Neural cell (in vitro differentiated cells): Measurements from ENCODE around the gene ARHGAP6. TPM values are rescaled to one million over a fixed set of nuclear protein-coding genes. Genes with fewer than 3 reads are reported as not detected.

ENCODE experiments used
- H2AFZ ChIP-seq: fragments of 200-600, 300-800 bp; sonication (generic), shearing (Covaris generic); 2 replicates; pipeline ENCODE4 v1.6.0; 2014; ENCODE audit warnings: low read depth, mild to moderate bottlenecking, antibody characterized with exemption, low read length, moderate library complexity
- H3F3A ChIP-seq: fragments of 200-600 bp; shearing (Covaris generic); 2 replicates; pipeline ENCODE4 v1.6.1; 2016; ENCODE audit warnings: mild to moderate bottlenecking, moderate library complexity, mixed read lengths, antibody characterized with exemption, low read length; ENCODE audit not compliant: insufficient read depth, poor library complexity, severe bottlenecking
- H3K27ac ChIP-seq: fragments of 200-600, 300-800 bp; sonication (generic), shearing (Covaris generic); 2 replicates; pipeline ENCODE4 v1.5.1; 2014; ENCODE audit warnings: mild to moderate bottlenecking, low read length, moderate library complexity
- H3K27me3 ChIP-seq: fragments of 300-800, 200-600 bp; sonication (generic), shearing (Covaris generic); 2 replicates; pipeline ENCODE4 v1.6.0; 2014; ENCODE audit warnings: mild to moderate bottlenecking, low read depth, low read length, moderate library complexity; ENCODE audit not compliant: insufficient read depth
- H3K36me3 ChIP-seq: fragments of 300-800, 200-600 bp; sonication (generic), shearing (Covaris generic); 2 replicates; pipeline ENCODE4 v1.5.1; 2014; ENCODE audit warnings: mild to moderate bottlenecking, antibody characterized with exemption, low read length, moderate library complexity; ENCODE audit not compliant: insufficient read depth
- H3K4me2 ChIP-seq: fragments of 300-800, 200-600 bp; sonication (generic), shearing (Covaris generic); 2 replicates; pipeline ENCODE4 v1.6.0; 2014; ENCODE audit warnings: mild to moderate bottlenecking, low read length
- H3K4me3 ChIP-seq: fragments of 300-800, 200-600 bp; sonication (generic), shearing (Covaris generic); 2 replicates; pipeline ENCODE4 v1.5.1; 2014; ENCODE audit warnings: mild to moderate bottlenecking, low read length, moderate library complexity
- H3K79me2 ChIP-seq: fragments of 200-600 bp; shearing (Covaris generic); replicated peaks from 2 replicates; pipeline ENCODE4 v1.6.0; 2014; ENCODE audit warnings: mild to moderate bottlenecking, low read length, moderate library complexity; ENCODE audit not compliant: insufficient read depth
- H3K9ac ChIP-seq: fragments of 300-800, 200-600 bp; sonication (generic), shearing (Covaris generic); 2 replicates; pipeline ENCODE4 v1.6.1; 2016; ENCODE audit warnings: mild to moderate bottlenecking, low read length, mixed read lengths
- H3K9me2 ChIP-seq: fragments of 200-600 bp; shearing (Covaris generic); 2 replicates; pipeline ENCODE4 v1.6.1; 2016; ENCODE audit warnings: mild to moderate bottlenecking, low read length, mixed read lengths; ENCODE audit not compliant: insufficient read depth
- H3K9me3 ChIP-seq: fragments of 200-600, 300-800 bp; sonication (generic), shearing (Covaris generic); 2 replicates; pipeline ENCODE4 v1.6.1; 2016; ENCODE audit warnings: mild to moderate bottlenecking, mixed run types, low read length, moderate library complexity, mixed read lengths
- H4K20me1 ChIP-seq: fragments of 200-600 bp; shearing (Covaris generic); 2 replicates; pipeline ENCODE4 v1.6.1; 2016; ENCODE audit warnings: mild to moderate bottlenecking, mixed run types; ENCODE audit not compliant: insufficient read depth
- EP300 ChIP-seq: fragments of 450-650 bp; conservative IDR thresholded peaks from 2 replicates; pipeline ENCODE4 v1.6.1; 2014; ENCODE audit warnings: antibody characterized with exemption, mild to moderate bottlenecking, moderate library complexity; ENCODE audit not compliant: poor library complexity, severe bottlenecking
- EZH2 ChIP-seq: fragments of 200-600, 300-800 bp; shearing (Covaris generic), sonication (generic); IDR thresholded peaks from 2 replicates; pipeline ENCODE4 v1.6.1; 2014; ENCODE audit warnings: antibody characterized with exemption, low read length, borderline replicate concordance, mild to moderate bottlenecking; ENCODE audit not compliant: insufficient read depth, poor library complexity, severe bottlenecking
- MXI1 ChIP-seq: fragments of 450-650 bp; conservative IDR thresholded peaks from 2 replicates; pipeline ENCODE4 v1.6.1; 2014; ENCODE audit warnings: antibody characterized with exemption, mild to moderate bottlenecking; ENCODE audit not compliant: poor library complexity, severe bottlenecking
- POLR2AphosphoS5 ChIP-seq: IDR thresholded peaks from 2 replicates; pipeline ENCODE4 v1.6.1; 2012
- RAD21 ChIP-seq: fragments of 450-650 bp; conservative IDR thresholded peaks from 2 replicates; pipeline ENCODE4 v1.6.1; 2014; ENCODE audit warnings: antibody characterized with exemption, mild to moderate bottlenecking, moderate library complexity
- REST ChIP-seq: IDR thresholded peaks from 2 replicates; pipeline ENCODE4 v1.6.1; 2012; ENCODE audit warnings: borderline replicate concordance
- SMC3 ChIP-seq: fragments of 450-650 bp; conservative IDR thresholded peaks from 2 replicates; pipeline ENCODE4 v1.6.1; 2014; ENCODE audit warnings: antibody characterized with exemption, mild to moderate bottlenecking, moderate library complexity; ENCODE audit not compliant: poor library complexity
- TAF1 ChIP-seq: IDR thresholded peaks from 2 replicates; pipeline ENCODE4 v1.6.1; 2012; ENCODE audit warnings: low read depth
- polyA plus RNA-seq: library from polyadenylated mRNA; depleted of rRNA; stranded (reverse); fragments of >200 nt; gene quantifications from 2 replicates; pipeline ENCODE4 v1.2.3, GENCODE V29; 2014
- TF ChIP-seq, protein P1 (sequence below): fragments of 450-650 bp; IDR thresholded peaks from 2 replicates; pipeline ENCODE4 v1.5.1; 2014; ENCODE audit warnings: antibody characterized with exemption, mild to moderate bottlenecking, moderate library complexity; ENCODE audit not compliant: poor library complexity, severe bottlenecking

Gene ARHGAP6
- polyA plus RNA-seq, 1 donor from 2014 or later: 0.40 TPM

DNA sequence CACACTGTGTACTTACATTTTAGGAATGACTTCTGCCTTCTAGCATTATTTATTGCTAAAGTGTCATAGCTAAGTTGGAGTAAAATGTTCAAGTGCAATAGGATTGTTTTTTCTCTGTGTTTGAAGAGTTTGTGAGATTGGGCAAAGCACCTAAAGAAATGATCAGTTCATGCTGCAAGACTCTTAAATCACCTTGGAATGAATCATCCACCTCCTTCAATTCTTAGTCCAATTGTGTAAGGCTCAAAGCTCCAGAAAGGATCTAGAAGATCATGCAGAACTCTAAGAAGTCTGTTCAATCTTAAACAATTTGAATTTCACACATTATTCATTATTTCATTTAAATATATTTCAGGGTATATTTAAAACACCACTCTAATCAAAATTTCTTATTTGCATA is 235.4 kb downstream of the ARHGAP6 start:
- no peak overlapping the region for H3K9ac ChIP-seq
- no peak for TF ChIP-seq SMC3
- no peaks in the 10 kb centered on the region for H4K20me1 ChIP-seq
- H2AFZ ChIP-seq: no peak overlapping the region
- H3K27ac ChIP-seq: no peak overlapping the region
- peaks cover 7% of the 10 kb centered on the region for H3K27me3 ChIP-seq
- H3K4me2 ChIP-seq: no peak overlapping the region
- H3K79me2 ChIP-seq: no peaks in the 10 kb centered on the region
- no peaks in the 10 kb centered on the region for H3K9me2 ChIP-seq
- no peaks in the 10 kb centered on the region for H3F3A ChIP-seq
- H3K4me3 ChIP-seq: no peak overlapping the region
- H3K9me3 ChIP-seq: no peaks in the 10 kb centered on the region
- H3K36me3 ChIP-seq: no peaks in the 10 kb centered on the region

DNA sequence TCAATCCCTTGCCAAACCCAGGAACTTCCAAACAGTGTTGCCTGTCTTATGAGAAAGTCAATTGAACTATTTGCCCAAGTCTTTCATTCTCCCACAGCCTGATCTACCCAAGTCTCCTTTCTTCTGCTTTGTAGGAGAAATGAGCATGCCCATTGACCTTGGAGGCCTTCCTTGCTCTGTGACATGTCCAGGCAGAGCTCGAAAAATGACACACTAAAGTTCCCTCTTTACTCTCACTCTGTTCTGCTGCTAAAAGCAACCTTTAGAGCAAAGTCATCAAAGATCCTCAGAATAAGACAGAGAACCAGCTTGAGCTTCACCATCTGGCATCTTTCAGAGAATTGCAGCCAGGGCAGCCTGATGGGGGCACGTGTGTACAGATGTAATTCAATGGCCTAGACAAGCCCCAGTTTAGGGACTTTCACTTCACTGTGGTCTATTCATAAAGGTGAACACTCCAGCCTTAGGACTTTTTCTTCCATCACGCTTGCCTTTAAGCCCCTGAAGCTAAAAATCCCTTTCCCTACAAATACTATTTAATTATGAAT is 236.1 kb downstream of the ARHGAP6 start:
- Histone ChIP-seq H3K9ac (no peak overlapping the region), H3K36me3 (no peaks in the 10 kb centered on the region), H3K9me2 (no peaks in the 10 kb centered on the region), H3K4me2 (no peak overlapping the region), H3F3A (no peaks in the 10 kb centered on the region), H3K79me2 (no peaks in the 10 kb centered on the region), H4K20me1 (no peaks in the 10 kb centered on the region), H3K4me3 (no peak overlapping the region), H3K9me3 (no peaks in the 10 kb centered on the region), H3K27ac (no peak overlapping the region), H2AFZ (no peak overlapping the region), H3K27me3 (peaks cover 7% of the 10 kb centered on the region)
- TF ChIP-seq EP300 (no peak), TAF1 (no peak), REST (no peak), EZH2 (no peak), POLR2AphosphoS5 (no peak), MXI1 (no peak), SMC3 (no peak), RAD21 (no peak)
- TF ChIP-seq, protein P1, sequence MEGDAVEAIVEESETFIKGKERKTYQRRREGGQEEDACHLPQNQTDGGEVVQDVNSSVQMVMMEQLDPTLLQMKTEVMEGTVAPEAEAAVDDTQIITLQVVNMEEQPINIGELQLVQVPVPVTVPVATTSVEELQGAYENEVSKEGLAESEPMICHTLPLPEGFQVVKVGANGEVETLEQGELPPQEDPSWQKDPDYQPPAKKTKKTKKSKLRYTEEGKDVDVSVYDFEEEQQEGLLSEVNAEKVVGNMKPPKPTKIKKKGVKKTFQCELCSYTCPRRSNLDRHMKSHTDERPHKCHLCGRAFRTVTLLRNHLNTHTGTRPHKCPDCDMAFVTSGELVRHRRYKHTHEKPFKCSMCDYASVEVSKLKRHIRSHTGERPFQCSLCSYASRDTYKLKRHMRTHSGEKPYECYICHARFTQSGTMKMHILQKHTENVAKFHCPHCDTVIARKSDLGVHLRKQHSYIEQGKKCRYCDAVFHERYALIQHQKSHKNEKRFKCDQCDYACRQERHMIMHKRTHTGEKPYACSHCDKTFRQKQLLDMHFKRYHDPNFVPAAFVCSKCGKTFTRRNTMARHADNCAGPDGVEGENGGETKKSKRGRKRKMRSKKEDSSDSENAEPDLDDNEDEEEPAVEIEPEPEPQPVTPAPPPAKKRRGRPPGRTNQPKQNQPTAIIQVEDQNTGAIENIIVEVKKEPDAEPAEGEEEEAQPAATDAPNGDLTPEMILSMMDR: no peak
